ENCODE data around the gene ATF4. TPM values are rescaled to one million over a fixed set of nuclear protein-coding genes. Genes with fewer than 3 reads are reported as not detected.

The ATF4 gene
- total RNA-seq, 1 donor from 2014 or later: 508 TPM

DNA sequence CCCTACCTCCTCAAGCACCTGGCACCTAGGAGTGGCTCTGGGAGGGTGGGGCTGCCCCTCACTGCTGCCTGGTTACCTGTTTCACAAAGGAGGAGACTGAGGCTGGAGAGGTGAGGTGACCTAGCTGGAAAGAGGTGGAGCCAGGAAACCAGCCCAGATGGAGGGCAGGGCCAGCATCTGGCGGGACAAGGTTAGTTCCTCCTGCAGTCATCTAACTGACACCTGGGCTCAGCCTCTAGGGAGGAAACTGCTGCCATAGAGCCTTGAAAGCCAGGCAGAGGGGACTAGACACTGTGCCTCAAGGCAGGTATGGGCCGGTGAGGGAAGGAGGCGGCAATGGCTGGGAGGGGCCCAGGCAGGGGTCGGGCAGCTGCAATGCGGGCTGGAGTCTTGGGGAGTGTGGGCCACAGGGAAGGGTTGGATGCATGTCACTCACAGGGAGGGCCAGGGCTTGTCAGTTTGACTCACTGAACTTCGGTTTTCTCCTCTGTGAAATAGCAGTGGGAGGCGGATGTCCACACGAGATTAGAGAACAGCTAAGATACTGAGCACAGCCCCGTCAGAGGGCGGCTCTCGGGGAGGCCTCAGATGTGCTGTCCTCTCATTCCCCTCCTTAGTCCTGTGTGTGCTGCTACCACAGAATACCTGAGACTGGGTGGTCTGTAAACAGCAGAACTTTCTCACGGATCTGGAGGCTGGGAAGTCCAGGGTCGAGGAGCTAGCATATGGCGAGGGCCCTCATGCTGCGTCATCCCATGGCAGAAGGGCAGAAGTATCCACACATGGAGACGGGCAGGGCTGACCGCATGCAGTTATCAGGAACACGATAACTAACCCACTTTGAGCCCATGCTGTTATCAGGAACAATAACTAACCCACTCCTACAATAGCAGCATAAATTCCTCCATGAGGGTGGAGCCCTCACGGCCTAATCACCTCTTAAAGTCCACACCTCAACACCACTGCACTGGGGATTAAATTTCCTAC is 47.5 kb upstream of the ATF4 start:
- Mint-ChIP-seq H3K4me1 (ENCODE audit: low read depth, unreplicated experiment) (peaks cover 44% of the 10 kb centered on the region), H3K9me3 (ENCODE audit: unreplicated experiment) (no peaks in the 10 kb centered on the region), H3K4me3 (ENCODE audit: unreplicated experiment) (peak overlapping the region; percentile 64), H3K27me3 (ENCODE audit: low read depth, unreplicated experiment) (peaks cover 5% of the 10 kb centered on the region), H3K27ac (ENCODE audit: unreplicated experiment) (peak overlapping the region; percentile 72), H3K36me3 (ENCODE audit: low read depth, unreplicated experiment) (no peaks in the 10 kb centered on the region)
- H3K9ac ChIP-seq (ENCODE audit: low read length): no peak overlapping the region
- TF ChIP-seq, protein P1, sequence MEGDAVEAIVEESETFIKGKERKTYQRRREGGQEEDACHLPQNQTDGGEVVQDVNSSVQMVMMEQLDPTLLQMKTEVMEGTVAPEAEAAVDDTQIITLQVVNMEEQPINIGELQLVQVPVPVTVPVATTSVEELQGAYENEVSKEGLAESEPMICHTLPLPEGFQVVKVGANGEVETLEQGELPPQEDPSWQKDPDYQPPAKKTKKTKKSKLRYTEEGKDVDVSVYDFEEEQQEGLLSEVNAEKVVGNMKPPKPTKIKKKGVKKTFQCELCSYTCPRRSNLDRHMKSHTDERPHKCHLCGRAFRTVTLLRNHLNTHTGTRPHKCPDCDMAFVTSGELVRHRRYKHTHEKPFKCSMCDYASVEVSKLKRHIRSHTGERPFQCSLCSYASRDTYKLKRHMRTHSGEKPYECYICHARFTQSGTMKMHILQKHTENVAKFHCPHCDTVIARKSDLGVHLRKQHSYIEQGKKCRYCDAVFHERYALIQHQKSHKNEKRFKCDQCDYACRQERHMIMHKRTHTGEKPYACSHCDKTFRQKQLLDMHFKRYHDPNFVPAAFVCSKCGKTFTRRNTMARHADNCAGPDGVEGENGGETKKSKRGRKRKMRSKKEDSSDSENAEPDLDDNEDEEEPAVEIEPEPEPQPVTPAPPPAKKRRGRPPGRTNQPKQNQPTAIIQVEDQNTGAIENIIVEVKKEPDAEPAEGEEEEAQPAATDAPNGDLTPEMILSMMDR (IDR thresholded peaks at IDR 0.05; ENCODE audit: insufficient read depth, low read depth, low read length): no peak
- TF ChIP-seq EZH2 (IDR thresholded peaks at IDR 0.05; ENCODE audit: insufficient read depth, low read length): no peak
- no peaks in the 10 kb centered on the region for H4K20me1 ChIP-seq (ENCODE audit: insufficient read depth, low read length)
- DNase-seq (ENCODE audit: low read depth) (no peak), FAIRE-seq (no peak)
- H3K4me2 ChIP-seq (ENCODE audit: low read length): peak overlapping the region; percentile 64
- H3K4me1 ChIP-seq (ENCODE audit: insufficient read depth, low read length): peaks cover 20% of the 10 kb centered on the region
- H3K79me2 ChIP-seq (ENCODE audit: insufficient read depth, low read length): no peaks in the 10 kb centered on the region
- no peaks in the 10 kb centered on the region for H3K36me3 ChIP-seq (ENCODE audit: insufficient read depth, low read length)
- peaks cover 2% of the 10 kb centered on the region for H3K27me3 ChIP-seq (ENCODE audit: insufficient read depth, low read length)
- no peaks in the 10 kb centered on the region for H3K9me3 ChIP-seq (ENCODE audit: insufficient read depth, low read depth, low read length)
- no peak overlapping the region for H3K27ac ChIP-seq (ENCODE audit: low read depth, low read length)
- no peak overlapping the region for H2AFZ ChIP-seq (ENCODE audit: low read depth, low read length)
- H3K4me3 ChIP-seq (ENCODE audit: insufficient read depth, low read depth, low read length): no peak overlapping the region

DNA sequence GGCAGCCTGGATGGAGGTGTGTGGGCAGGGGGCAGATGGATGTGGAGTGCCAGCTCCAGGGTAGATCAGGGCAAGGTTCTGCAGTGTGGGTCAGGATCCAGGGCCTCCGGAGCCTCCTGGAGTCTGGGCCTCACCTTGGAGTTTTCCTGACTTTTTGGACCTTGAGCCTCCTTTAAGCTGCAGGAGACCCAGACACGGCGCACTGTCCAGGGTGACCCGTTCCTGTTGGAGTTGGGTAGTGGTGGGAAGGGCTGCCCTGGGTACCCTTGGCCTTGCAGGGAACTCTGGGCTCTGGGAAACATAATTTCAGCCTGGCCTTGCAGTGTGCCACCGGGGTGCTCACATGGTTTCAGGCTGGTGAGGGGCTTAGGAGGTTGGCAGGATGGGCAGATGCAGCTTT is 46.5 kb upstream of the ATF4 start:
- no peak overlapping the region for H3K4me3 ChIP-seq (ENCODE audit: insufficient read depth, low read depth, low read length)
- DNase-seq (ENCODE audit: low read depth) (no peak), FAIRE-seq (no peak)
- H2AFZ ChIP-seq (ENCODE audit: low read depth, low read length): no peak overlapping the region
- no peaks in the 10 kb centered on the region for H3K9me3 Mint-ChIP-seq (ENCODE audit: unreplicated experiment)
- no peaks in the 10 kb centered on the region for H4K20me1 ChIP-seq (ENCODE audit: insufficient read depth, low read length)
- H3K9me3 ChIP-seq (ENCODE audit: insufficient read depth, low read depth, low read length): no peaks in the 10 kb centered on the region
- no peaks in the 10 kb centered on the region for H3K36me3 Mint-ChIP-seq (ENCODE audit: low read depth, unreplicated experiment)
- no peak overlapping the region for H3K4me3 Mint-ChIP-seq (ENCODE audit: unreplicated experiment)
- H3K36me3 ChIP-seq (ENCODE audit: insufficient read depth, low read length): no peaks in the 10 kb centered on the region
- H3K4me1 ChIP-seq (ENCODE audit: insufficient read depth, low read length): peaks cover 20% of the 10 kb centered on the region
- H3K27ac ChIP-seq (ENCODE audit: low read depth, low read length): no peak overlapping the region
- no peaks in the 10 kb centered on the region for H3K79me2 ChIP-seq (ENCODE audit: insufficient read depth, low read length)
- no peak overlapping the region for H3K4me2 ChIP-seq (ENCODE audit: low read length)
- H3K27ac Mint-ChIP-seq (ENCODE audit: unreplicated experiment): no peak overlapping the region
- TF ChIP-seq, protein P1 (IDR thresholded peaks at IDR 0.05; ENCODE audit: insufficient read depth, low read depth, low read length): no peak
- TF ChIP-seq EZH2 (IDR thresholded peaks at IDR 0.05; ENCODE audit: insufficient read depth, low read length): no peak
- H3K9ac ChIP-seq (ENCODE audit: low read length): no peak overlapping the region
- H3K27me3 ChIP-seq (ENCODE audit: insufficient read depth, low read length): peaks cover 2% of the 10 kb centered on the region
- H3K4me1 Mint-ChIP-seq (ENCODE audit: low read depth, unreplicated experiment): peaks cover 44% of the 10 kb centered on the region
- no peaks in the 10 kb centered on the region for H3K27me3 Mint-ChIP-seq (ENCODE audit: low read depth, unreplicated experiment)
